ENCODE measurements around the gene DACH2.

GRCh38 chrX:86121916-86122315 lies 26.3 kb upstream of the DACH2 start:
- TF ChIP-seq, protein P1, sequence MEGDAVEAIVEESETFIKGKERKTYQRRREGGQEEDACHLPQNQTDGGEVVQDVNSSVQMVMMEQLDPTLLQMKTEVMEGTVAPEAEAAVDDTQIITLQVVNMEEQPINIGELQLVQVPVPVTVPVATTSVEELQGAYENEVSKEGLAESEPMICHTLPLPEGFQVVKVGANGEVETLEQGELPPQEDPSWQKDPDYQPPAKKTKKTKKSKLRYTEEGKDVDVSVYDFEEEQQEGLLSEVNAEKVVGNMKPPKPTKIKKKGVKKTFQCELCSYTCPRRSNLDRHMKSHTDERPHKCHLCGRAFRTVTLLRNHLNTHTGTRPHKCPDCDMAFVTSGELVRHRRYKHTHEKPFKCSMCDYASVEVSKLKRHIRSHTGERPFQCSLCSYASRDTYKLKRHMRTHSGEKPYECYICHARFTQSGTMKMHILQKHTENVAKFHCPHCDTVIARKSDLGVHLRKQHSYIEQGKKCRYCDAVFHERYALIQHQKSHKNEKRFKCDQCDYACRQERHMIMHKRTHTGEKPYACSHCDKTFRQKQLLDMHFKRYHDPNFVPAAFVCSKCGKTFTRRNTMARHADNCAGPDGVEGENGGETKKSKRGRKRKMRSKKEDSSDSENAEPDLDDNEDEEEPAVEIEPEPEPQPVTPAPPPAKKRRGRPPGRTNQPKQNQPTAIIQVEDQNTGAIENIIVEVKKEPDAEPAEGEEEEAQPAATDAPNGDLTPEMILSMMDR (IDR thresholded peaks at IDR 0.05): no peak
- TF ChIP-seq NFIC (IDR thresholded peaks at IDR 0.05; ENCODE audit: borderline replicate concordance): no peak
- TF ChIP-seq, protein P2, sequence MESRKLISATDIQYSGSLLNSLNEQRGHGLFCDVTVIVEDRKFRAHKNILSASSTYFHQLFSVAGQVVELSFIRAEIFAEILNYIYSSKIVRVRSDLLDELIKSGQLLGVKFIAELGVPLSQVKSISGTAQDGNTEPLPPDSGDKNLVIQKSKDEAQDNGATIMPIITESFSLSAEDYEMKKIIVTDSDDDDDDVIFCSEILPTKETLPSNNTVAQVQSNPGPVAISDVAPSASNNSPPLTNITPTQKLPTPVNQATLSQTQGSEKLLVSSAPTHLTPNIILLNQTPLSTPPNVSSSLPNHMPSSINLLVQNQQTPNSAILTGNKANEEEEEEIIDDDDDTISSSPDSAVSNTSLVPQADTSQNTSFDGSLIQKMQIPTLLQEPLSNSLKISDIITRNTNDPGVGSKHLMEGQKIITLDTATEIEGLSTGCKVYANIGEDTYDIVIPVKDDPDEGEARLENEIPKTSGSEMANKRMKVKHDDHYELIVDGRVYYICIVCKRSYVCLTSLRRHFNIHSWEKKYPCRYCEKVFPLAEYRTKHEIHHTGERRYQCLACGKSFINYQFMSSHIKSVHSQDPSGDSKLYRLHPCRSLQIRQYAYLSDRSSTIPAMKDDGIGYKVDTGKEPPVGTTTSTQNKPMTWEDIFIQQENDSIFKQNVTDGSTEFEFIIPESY (IDR thresholded peaks at IDR 0.05; ENCODE audit: borderline replicate concordance, low read depth): no peak
- TF ChIP-seq MEF2A (IDR thresholded peaks at IDR 0.05; ENCODE audit: borderline replicate concordance, low read depth): no peak
- TF ChIP-seq JUND (IDR thresholded peaks at IDR 0.05): no peak
